GM06990 (cell line): ENCODE results near the gene NT5C1B.

Experiments
- DNase-seq: peaks from one replicate; pipeline ENCODE4 v3.0.0-alpha.2; 2011; ENCODE audit not compliant: insufficient read length; ENCODE audit errors: extremely low read depth
- H3K27me3 ChIP-seq: replicated peaks from 2 replicates; pipeline ENCODE4 v1.6.0; 2011; ENCODE audit warnings: low read length; ENCODE audit not compliant: control insufficient read depth, insufficient read depth
- H3K36me3 ChIP-seq: 2 replicates; pipeline ENCODE4 v1.5.1; 2011; ENCODE audit warnings: low read length; ENCODE audit not compliant: control insufficient read depth, insufficient read depth
- H3K4me3 ChIP-seq: replicated peaks from 2 replicates; pipeline ENCODE4 v1.5.1; 2011; ENCODE audit warnings: low read depth, mild to moderate bottlenecking, control low read depth, low read length
- CTCF ChIP-seq: IDR thresholded peaks from 2 replicates; pipeline ENCODE4 v1.5.1; 2011; ENCODE audit warnings: low read length, control low read depth, mild to moderate bottlenecking, inconsistent platforms; ENCODE audit not compliant: insufficient read depth, poor library complexity, severe bottlenecking

NT5C1B gene

GRCh38 chr2:18551169-18551568 is 38.2 kb downstream of the NT5C1B start:
- no peak for TF ChIP-seq CTCF
- no peak for DNase-seq
- peaks cover 2% of the 10 kb centered on the region for H3K36me3 ChIP-seq
- no peaks in the 10 kb centered on the region for H3K27me3 ChIP-seq
- no peak overlapping the region for H3K4me3 ChIP-seq

GRCh38 chr2:18550433-18550832 is 38.9 kb downstream of the NT5C1B start:
- no peak for TF ChIP-seq CTCF
- Histone ChIP-seq H3K36me3 (peaks cover 2% of the 10 kb centered on the region; the same call in 1 of the 2 replicates), H3K27me3 (no peaks in the 10 kb centered on the region), H3K4me3 (no peak overlapping the region)
- DNase-seq: no peak

GRCh38 chr2:18549083-18549482 is 40.3 kb downstream of the NT5C1B start:
- no peak overlapping the region for H3K4me3 ChIP-seq
- no peaks in the 10 kb centered on the region for H3K27me3 ChIP-seq
- DNase-seq: no peak
- TF ChIP-seq CTCF: no peak
- no peaks in the 10 kb centered on the region; the same call in 1 of the 2 replicates for H3K36me3 ChIP-seq

- H3K36me3 ChIP-seq: no peaks in the 10 kb centered on the region
- no peak for TF ChIP-seq CTCF
- H3K4me3 ChIP-seq: no peak overlapping the region
- no peaks in the 10 kb centered on the region for H3K27me3 ChIP-seq
- no peak for DNase-seq
Measured at GRCh38 chr2:18548621-18549020, 40.7 kb downstream of the NT5C1B start.

GRCh38 chr2:18546567-18546966 is 42.8 kb downstream of the NT5C1B start:
- DNase-seq: no peak
- no peak for TF ChIP-seq CTCF
- Histone ChIP-seq H3K27me3 (no peaks in the 10 kb centered on the region), H3K4me3 (no peak overlapping the region), H3K36me3 (no peaks in the 10 kb centered on the region)

GRCh38 chr2:18545384-18545783 is 44.0 kb downstream of the NT5C1B start:
- DNase-seq: no peak

More at GRCh38 chr2:18545384-18545783, 44.0 kb downstream of the NT5C1B start:
- no peaks in the 10 kb centered on the region for H3K36me3 ChIP-seq
- no peaks in the 10 kb centered on the region for H3K27me3 ChIP-seq
- no peak for TF ChIP-seq CTCF
- no peak overlapping the region for H3K4me3 ChIP-seq
